AG09319 (cell line): Measurements from ENCODE around the gene LRRTM3.

Experiments used
- DNase-seq: peaks from one replicate; pipeline ENCODE4 v3.0.0-alpha.2; 2010; ENCODE audit warnings: low read depth; ENCODE audit errors: extremely low read depth
- TF ChIP-seq, protein P1 (sequence below): IDR thresholded peaks from 2 replicates; pipeline ENCODE4 v1.5.1; 2011; ENCODE audit warnings: low read depth, mild to moderate bottlenecking, inconsistent platforms, low read length, moderate library complexity

The LRRTM3 gene

DNA sequence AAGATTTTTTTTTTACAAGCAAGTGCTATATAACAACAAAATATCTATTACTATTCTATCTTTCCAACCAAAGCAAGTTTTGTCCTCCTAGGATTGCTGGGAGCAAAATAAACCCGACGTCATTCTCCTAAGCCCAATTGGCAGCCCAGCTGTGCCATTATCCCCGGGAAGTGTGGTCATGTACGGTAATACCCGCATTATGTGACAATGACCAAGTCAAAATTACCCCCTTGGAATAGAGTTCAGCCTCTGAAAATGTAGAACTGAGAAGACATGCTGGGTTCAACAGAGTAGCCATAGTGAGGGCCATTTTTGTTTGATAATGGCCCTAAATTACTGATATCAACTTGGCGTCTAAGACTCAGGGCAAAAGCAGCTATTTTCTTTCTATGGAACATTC, 215.5 kb downstream of the LRRTM3 start:
- no peak for DNase-seq
- TF ChIP-seq, protein P1, sequence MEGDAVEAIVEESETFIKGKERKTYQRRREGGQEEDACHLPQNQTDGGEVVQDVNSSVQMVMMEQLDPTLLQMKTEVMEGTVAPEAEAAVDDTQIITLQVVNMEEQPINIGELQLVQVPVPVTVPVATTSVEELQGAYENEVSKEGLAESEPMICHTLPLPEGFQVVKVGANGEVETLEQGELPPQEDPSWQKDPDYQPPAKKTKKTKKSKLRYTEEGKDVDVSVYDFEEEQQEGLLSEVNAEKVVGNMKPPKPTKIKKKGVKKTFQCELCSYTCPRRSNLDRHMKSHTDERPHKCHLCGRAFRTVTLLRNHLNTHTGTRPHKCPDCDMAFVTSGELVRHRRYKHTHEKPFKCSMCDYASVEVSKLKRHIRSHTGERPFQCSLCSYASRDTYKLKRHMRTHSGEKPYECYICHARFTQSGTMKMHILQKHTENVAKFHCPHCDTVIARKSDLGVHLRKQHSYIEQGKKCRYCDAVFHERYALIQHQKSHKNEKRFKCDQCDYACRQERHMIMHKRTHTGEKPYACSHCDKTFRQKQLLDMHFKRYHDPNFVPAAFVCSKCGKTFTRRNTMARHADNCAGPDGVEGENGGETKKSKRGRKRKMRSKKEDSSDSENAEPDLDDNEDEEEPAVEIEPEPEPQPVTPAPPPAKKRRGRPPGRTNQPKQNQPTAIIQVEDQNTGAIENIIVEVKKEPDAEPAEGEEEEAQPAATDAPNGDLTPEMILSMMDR: no peak

DNA sequence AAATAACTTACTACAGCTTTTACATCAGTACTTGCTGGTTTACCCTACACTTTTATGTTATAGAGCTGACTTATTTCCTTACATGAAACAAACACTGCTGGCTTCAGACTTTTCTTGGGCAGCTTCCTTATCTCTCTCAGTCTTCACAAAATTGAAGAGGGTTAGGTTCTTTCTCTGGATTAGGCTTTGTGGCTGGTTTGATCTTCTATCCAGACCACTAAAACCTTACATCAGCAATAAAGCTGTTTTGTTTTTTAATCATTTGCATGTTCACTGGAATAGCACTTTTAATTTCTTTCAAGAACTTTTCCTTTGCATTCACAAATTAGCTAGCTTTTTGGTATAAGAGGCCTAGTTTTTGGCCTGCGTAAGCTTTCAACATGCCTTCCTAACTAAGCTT, 218.7 kb downstream of the LRRTM3 start:
- TF ChIP-seq, protein P1: no peak
- DNase-seq: no peak
